Esophagus squamous epithelium (tissue), 5 donors: ENCODE measurements around the gene SLC34A1. TPM values are rescaled to one million over a fixed set of nuclear protein-coding genes. Genes with fewer than 3 reads are reported as not detected.
A peak's percentile ranks its signal among the peaks of the same experiment; 100 is the strongest.

ENCODE experiments used
- DNase-seq: peaks from one replicate; lab custom pipeline; 2025; lab: John Stamatoyannopoulos, UW
- H3K27ac ChIP-seq, 4 donors: fragments of 200-600 bp; sonication (generic); one replicate each; pipeline ENCODE4 v1.5.1; 2016 to 2019; ENCODE audit warnings: mild to moderate bottlenecking in 1 of 4
- H3K27me3 ChIP-seq, 4 donors: fragments of 200-600 bp; sonication (generic); 1 replicate in 3 of 4; 2 replicates in 1 of 4; pipeline versions ENCODE4 v1.5.1 to v1.6.0; 2017 to 2021; ENCODE audit warnings: antibody characterized with exemption in 1 of 4
- H3K36me3 ChIP-seq, 3 donors: fragments of 200-600 bp; sonication (generic); one replicate each; pipeline ENCODE4 v1.5.1; 2016 to 2019
- H3K4me1 ChIP-seq, 3 donors: fragments of 200-600 bp; sonication (generic); one replicate each; pipeline ENCODE4 v1.5.1; 2017 to 2019
- H3K4me3 ChIP-seq, 4 donors: fragments of 200-600 bp; sonication (generic); 1 replicate in 3 of 4; 2 replicates in 1 of 4; pipeline ENCODE4 v1.5.1; 2016 to 2019; ENCODE audit warnings: mild to moderate bottlenecking in 2 of 4, moderate library complexity in 1 of 4
- H3K9me3 ChIP-seq, 3 donors: fragments of 200-600 bp; sonication (generic); one replicate each; pipeline ENCODE4 v1.5.1; 2016 to 2019
- CTCF ChIP-seq, 6 experiments: fragments of 450-650 bp in 4 of 6; fragments of 200-600 bp in 2 of 6; sonication (generic) in 2 of 6; IDR thresholded peaks; one replicate each; pipeline ENCODE4 v1.5.1; 2016 to 2019; ENCODE audit warnings: antibody characterized with exemption in 6 of 6, mild to moderate bottlenecking in 4 of 6, moderate library complexity in 4 of 6
- POLR2A ChIP-seq, 4 donors: fragments of 450-650 bp; IDR thresholded peaks; one replicate each; pipeline ENCODE4 v1.6.1; 2017; ENCODE audit warnings: antibody characterized with exemption in 4 of 4, mild to moderate bottlenecking in 4 of 4, moderate library complexity in 3 of 4
- WGBS, 2 donors: methylation state at CpG; one replicate each; pipeline ENCODE4 v1.1.5; 2018; 5-methylcytosine and 5-hydroxymethylcytosine counted together
- intact Hi-C: fragments of 100-400 bp; cut with DNase I; formaldehyde crosslinking; loops from one replicate; pipeline ENCODE4 v1.15.0; 2022
- total RNA-seq, 4 donors: library from RNA; depleted of rRNA; stranded (reverse); fragments of >200 nt; gene quantifications; one replicate each; pipeline ENCODE4 v1.1.0, GENCODE V29; 2016
- donor health status: DM: yes; HTN: yes; CAD: no.

Gene SLC34A1
- total RNA-seq, 4 donors from 2014 or later = 0.15 to 0.47 (median 0.25) TPM

- intact Hi-C loops = no loop called here
- no peak overlapping the region for H3K4me3 ChIP-seq
These were observed 3.5 kb upstream of the SLC34A1 start for GRCh38 chr5:177380805-177381126.

GRCh38 chr5:177382423-177383029 is 1.7 kb upstream of the SLC34A1 start:
- Histone ChIP-seq H3K4me1 (peaks cover 0 to 65% (median 19%) of the 10 kb centered on the region in 3 donors), H3K36me3 (no peaks in the 10 kb centered on the region), H3K9me3 (no peaks in the 10 kb centered on the region), H3K4me3 (no peak overlapping the region), H3K27ac (peak overlapping the region in 2 of 4 donors; percentile 18 to 31), H3K27me3 (peaks cover 0 to 4% (median 0%) of the 10 kb centered on the region in 4 donors)
- DNase-seq = no peak
- intact Hi-C loops = no loop called here
- 20 to 21% methylated on average over 9 to 10 of the region's 11 CpGs for WGBS, 2 donors
- no peak for TF ChIP-seq POLR2A (IDR thresholded peaks at IDR 0.05)
- TF ChIP-seq CTCF (IDR thresholded peaks at IDR 0.05) = peak in 5 of 6 experiments; percentile 26 to 48 (median 37)

More at GRCh38 chr5:177380805-177381126, 3.5 kb upstream of the SLC34A1 start:
- peaks cover 0 to 4% (median 0%) of the 10 kb centered on the region in 4 donors for H3K27me3 ChIP-seq
- no peak overlapping the region for H3K27ac ChIP-seq
- DNase-seq = no peak
- peaks cover 0 to 59% (median 5%) of the 10 kb centered on the region in 3 donors for H3K4me1 ChIP-seq
- no peaks in the 10 kb centered on the region for H3K36me3 ChIP-seq
- no peak for TF ChIP-seq CTCF (IDR thresholded peaks at IDR 0.05)
- no peak for TF ChIP-seq POLR2A (IDR thresholded peaks at IDR 0.05)
- WGBS, 2 donors = 88 to 93% methylated on average over 5 to 6 of the region's 6 CpGs
- no peaks in the 10 kb centered on the region for H3K9me3 ChIP-seq

GRCh38 chr5:177383181-177383580 is 1.1 kb upstream of the SLC34A1 start:
- H3K4me1 ChIP-seq = peaks cover 5 to 71% (median 25%) of the 10 kb centered on the region in 3 donors
- intact Hi-C loops = no loop called here
- peaks cover 0 to 9% (median 0%) of the 10 kb centered on the region in 4 donors for H3K27me3 ChIP-seq
- TF ChIP-seq CTCF (IDR thresholded peaks at IDR 0.05) (no peak), POLR2A (IDR thresholded peaks at IDR 0.05) (no peak)
- no peak overlapping the region for H3K4me3 ChIP-seq
- 90 to 92% methylated on average over 5 to 9 of the region's 9 CpGs for WGBS, 2 donors
- no peak for DNase-seq
- peak overlapping the region in 1 of 4 donors; percentile 31 for H3K27ac ChIP-seq
- H3K36me3 ChIP-seq = no peaks in the 10 kb centered on the region
- H3K9me3 ChIP-seq = no peaks in the 10 kb centered on the region

- Histone ChIP-seq H3K36me3 (no peaks in the 10 kb centered on the region), H3K27ac (peak overlapping the region in 1 of 4 donors; percentile 11), H3K27me3 (peaks cover 0 to 11% (median 0%) of the 10 kb centered on the region in 4 donors), H3K4me3 (no peak overlapping the region), H3K9me3 (no peaks in the 10 kb centered on the region), H3K4me1 (peaks cover 28 to 82% (median 46%) of the 10 kb centered on the region in 3 donors)
- no peak for TF ChIP-seq CTCF (IDR thresholded peaks at IDR 0.05)
- TF ChIP-seq POLR2A (IDR thresholded peaks at IDR 0.05) = no peak
- no peak for DNase-seq
- intact Hi-C loops = no loop called here
- no CpG with 5 or more reads among the region's 11 CpGs for WGBS, 2 donors
These were observed 1.5 kb downstream of the SLC34A1 start for GRCh38 chr5:177385720-177386119.

- 0 to 56% methylated on average over 1 to 5 of the region's 8 CpGs for WGBS, 2 donors
- Histone ChIP-seq H3K27ac (peak overlapping the region in 3 of 4 donors; percentile 6 to 45 (median 11)), H3K27me3 (peaks cover 0 to 11% (median 0%) of the 10 kb centered on the region in 4 donors), H3K4me3 (no peak overlapping the region), H3K4me1 (peaks cover 32 to 87% (median 47%) of the 10 kb centered on the region in 3 donors), H3K9me3 (no peaks in the 10 kb centered on the region), H3K36me3 (no peaks in the 10 kb centered on the region)
- TF ChIP-seq POLR2A (IDR thresholded peaks at IDR 0.05) (no peak), CTCF (IDR thresholded peaks at IDR 0.05) (no peak)
- DNase-seq = no peak
- intact Hi-C loops = no loop called here
These were observed 2.3 kb downstream of the SLC34A1 start for GRCh38 chr5:177386542-177386941.
